ENCODE results near the gene CACNA1S. TPM values are rescaled to one million over a fixed set of nuclear protein-coding genes. Genes with fewer than 3 reads are reported as not detected.

CACNA1S gene
- total RNA-seq, 1 experiment from 2014 or later = not detected

- H2AK5ac ChIP-seq (ENCODE audit: insufficient read length, low read length) = no peak overlapping the region
- no CpG with 5 or more reads among the region's 5 CpGs for WGBS (ENCODE audit: extremely low coverage, insufficient read length, low lambda C conversion rate)
- no peak overlapping the region for H3K4me3 Mint-ChIP-seq
- no peaks in the 10 kb centered on the region for H3K9me3 Mint-ChIP-seq
- H3K4ac ChIP-seq (ENCODE audit: low read depth, low read length) = no peak overlapping the region
- no peaks in the 10 kb centered on the region for H3K79me2 ChIP-seq (ENCODE audit: insufficient read depth, low read length)
- no peak overlapping the region for H2AFZ ChIP-seq (ENCODE audit: low read length)
- no peak overlapping the region for H3K4me2 ChIP-seq (ENCODE audit: insufficient read depth, insufficient read length, low read length)
- H3K27me3 ChIP-seq (ENCODE audit: insufficient read depth, low read length) = no peaks in the 10 kb centered on the region
- H3K14ac ChIP-seq (ENCODE audit: insufficient read depth, low read length) = no peak overlapping the region
- no peak overlapping the region for H2BK120ac ChIP-seq (ENCODE audit: low read depth, low read length, poor library complexity, severe bottlenecking)
- no peaks in the 10 kb centered on the region for H3K79me1 ChIP-seq (ENCODE audit: insufficient read depth, low read depth, low read length, poor library complexity, severe bottlenecking)
- H3K27ac ChIP-seq (ENCODE audit: insufficient read length, low read depth, low read length) = no peak overlapping the region
- peaks cover 6 to 17% of the 10 kb centered on the region in 2 experiments; a peak in 3 of 4 replicates for H3K4me1 Mint-ChIP-seq
- no peak overlapping the region for H4K91ac ChIP-seq (ENCODE audit: insufficient read length, low read depth, low read length)
- no peak overlapping the region for H3K27ac Mint-ChIP-seq
- H2BK20ac ChIP-seq (ENCODE audit: low read depth, low read length, poor library complexity, severe bottlenecking) = no peak overlapping the region
- no peak overlapping the region for H4K8ac ChIP-seq (replicated peaks; ENCODE audit: insufficient read length, low read depth, low read length)
- no peak overlapping the region for H3T11ph ChIP-seq (ENCODE audit: low read length)
- H3K36me3 Mint-ChIP-seq (ENCODE audit: insufficient read depth in 1 of 3, low read depth in 3 of 3) = no peaks in the 10 kb centered on the region
- H3K27me3 Mint-ChIP-seq (ENCODE audit: low read depth) = peaks cover 13% of the 10 kb centered on the region
- no peaks in the 10 kb centered on the region for H4K20me1 ChIP-seq (ENCODE audit: control insufficient read depth, insufficient read depth, insufficient read length)
- H3K9me3 ChIP-seq (ENCODE audit: control insufficient read depth, low read depth, low read length) = no peaks in the 10 kb centered on the region
- no peaks in the 10 kb centered on the region for H3K23me2 ChIP-seq (ENCODE audit: insufficient read length, low read depth, low read length, poor library complexity, severe bottlenecking)
- no peak overlapping the region for H4K5ac ChIP-seq (ENCODE audit: insufficient read length, low read depth, low read length)
- H3K56ac ChIP-seq (ENCODE audit: insufficient read length, low read depth, low read length) = no peak overlapping the region
- no peak overlapping the region for H3K18ac ChIP-seq (ENCODE audit: insufficient read length, low read depth, low read length)
- DNase-seq = no peak
- H3K9ac ChIP-seq (ENCODE audit: extremely low read depth, insufficient read length, low read length) = no peak overlapping the region
- no peak overlapping the region for H2BK15ac ChIP-seq (ENCODE audit: low read depth, low read length)
- H2BK5ac ChIP-seq (ENCODE audit: insufficient read length, low read length) = no peak overlapping the region
- no peaks in the 10 kb centered on the region for H3K4me1 ChIP-seq (ENCODE audit: insufficient read depth, low read length)
- TF ChIP-seq, protein P1, sequence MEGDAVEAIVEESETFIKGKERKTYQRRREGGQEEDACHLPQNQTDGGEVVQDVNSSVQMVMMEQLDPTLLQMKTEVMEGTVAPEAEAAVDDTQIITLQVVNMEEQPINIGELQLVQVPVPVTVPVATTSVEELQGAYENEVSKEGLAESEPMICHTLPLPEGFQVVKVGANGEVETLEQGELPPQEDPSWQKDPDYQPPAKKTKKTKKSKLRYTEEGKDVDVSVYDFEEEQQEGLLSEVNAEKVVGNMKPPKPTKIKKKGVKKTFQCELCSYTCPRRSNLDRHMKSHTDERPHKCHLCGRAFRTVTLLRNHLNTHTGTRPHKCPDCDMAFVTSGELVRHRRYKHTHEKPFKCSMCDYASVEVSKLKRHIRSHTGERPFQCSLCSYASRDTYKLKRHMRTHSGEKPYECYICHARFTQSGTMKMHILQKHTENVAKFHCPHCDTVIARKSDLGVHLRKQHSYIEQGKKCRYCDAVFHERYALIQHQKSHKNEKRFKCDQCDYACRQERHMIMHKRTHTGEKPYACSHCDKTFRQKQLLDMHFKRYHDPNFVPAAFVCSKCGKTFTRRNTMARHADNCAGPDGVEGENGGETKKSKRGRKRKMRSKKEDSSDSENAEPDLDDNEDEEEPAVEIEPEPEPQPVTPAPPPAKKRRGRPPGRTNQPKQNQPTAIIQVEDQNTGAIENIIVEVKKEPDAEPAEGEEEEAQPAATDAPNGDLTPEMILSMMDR (conservative IDR thresholded peaks at IDR 0.05) = no peak
- H3K23ac ChIP-seq (ENCODE audit: insufficient read length, low read depth, low read length) = no peak overlapping the region
- H2BK12ac ChIP-seq (ENCODE audit: insufficient read length, low read depth, low read length) = no peak overlapping the region
These were observed 40.1 kb downstream of the CACNA1S start for GRCh38 chr1:201072149-201072548.

All from H9 (cell line).